IPS-NIHi7 (cell line): ENCODE measurements around the gene ZCCHC4.
"Not testable (repeated sequence)": the region's sequence is repeated elsewhere in the genome, so short reads cannot be mapped to it uniquely, and the experiment has no call there.

Experiments
- DNase-seq: peaks from one replicate; pipeline ENCODE4 v3.0.0; 2012; ENCODE audit warnings: mixed read lengths; ENCODE audit errors: extremely low spot score

Gene ZCCHC4

GRCh38 chr4:25321703-25322102 is 9.1 kb downstream of the ZCCHC4 start:
- DNase-seq, result no peak

DNA sequence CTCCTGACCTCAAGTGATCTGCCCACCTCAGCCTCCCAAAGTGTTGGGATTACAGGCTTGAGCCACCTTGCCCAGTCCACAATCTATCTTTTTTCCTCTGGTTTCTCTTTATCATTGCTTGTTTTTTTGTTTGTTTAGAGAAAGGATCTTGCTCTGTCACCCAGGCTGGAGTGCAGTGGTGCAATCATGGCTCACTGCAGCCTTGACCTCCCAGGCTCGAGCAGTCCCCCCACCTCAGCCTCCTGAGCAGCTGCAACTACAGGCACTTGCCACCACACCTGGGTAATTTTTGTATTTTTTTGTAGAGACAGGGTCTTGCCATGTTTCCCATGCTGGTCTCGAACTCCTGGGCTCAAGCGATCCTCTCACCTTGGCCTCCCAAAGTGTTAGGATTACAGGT is 15.9 kb downstream of the ZCCHC4 start:
- DNase-seq, result not testable (repeated sequence)

- no peak for DNase-seq
These were observed 17.8 kb downstream of the ZCCHC4 start for GRCh38 chr4:25330335-25330734.

DNA sequence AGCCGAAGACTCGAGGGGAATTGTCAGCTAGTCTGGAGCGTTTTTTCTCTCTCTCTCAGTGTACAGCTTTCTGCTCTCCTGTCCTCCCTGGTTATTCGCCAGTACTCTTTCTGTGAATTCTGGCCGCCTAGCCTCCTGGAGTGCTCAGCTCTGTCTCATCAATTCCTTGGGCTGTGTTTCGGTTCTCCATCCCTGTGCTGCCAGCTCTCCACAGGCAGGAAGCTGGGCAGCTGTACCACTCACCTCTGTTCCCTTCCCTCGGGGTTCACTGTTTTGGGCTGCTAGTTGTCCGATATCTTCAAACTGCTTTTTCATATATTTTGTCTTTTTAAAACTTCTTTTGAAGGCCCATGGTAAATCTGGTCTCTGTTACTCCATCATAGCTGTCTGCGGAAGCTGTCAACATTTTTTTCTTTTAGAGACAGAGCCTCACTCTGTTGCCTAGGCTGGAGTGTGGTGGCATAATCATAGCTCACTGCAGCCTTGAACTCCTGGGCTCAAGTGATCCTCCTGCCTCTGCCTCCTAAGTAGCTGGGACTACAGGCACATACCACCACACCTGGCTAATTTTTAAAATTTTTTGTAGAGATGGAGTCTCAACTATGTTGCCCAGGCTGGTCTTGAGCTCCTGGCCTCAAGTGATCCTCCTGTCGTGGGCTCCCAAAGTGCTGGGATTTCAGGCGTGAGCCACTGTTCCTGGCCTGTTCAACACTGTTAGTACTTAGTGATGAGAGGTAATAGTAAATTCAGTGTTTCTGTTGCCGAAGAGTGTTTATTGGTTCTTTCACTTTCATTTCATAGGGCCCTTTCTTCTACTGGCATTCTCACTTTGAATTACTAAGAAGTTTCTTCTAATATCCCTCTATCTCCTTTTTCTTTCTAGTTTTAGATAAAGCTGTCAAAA is 18.6 kb downstream of the ZCCHC4 start:
- DNase-seq, result no peak

GRCh38 chr4:25343671-25344070 is 31.1 kb downstream of the ZCCHC4 start:
- DNase-seq, result no peak

DNA sequence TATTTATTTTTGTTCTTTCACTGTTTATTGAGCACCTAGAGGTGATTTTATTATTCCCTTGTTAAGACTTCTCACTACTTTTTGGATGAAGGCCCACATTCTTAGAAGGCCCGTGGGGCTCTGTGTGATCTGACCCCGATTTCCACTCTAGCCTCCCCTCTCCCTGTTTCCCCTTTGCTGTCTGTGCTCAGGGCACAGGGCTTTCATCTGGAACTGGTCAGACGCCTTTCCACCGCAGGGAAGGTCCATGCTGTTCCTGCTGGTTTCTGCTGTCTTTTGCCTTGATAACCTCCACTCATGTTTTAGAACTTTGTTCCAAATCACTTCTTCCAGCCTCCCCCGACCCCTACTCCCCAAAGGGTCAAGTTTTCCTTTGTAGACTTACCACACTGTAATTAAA is 33.2 kb downstream of the ZCCHC4 start:
- no peak for DNase-seq

DNA sequence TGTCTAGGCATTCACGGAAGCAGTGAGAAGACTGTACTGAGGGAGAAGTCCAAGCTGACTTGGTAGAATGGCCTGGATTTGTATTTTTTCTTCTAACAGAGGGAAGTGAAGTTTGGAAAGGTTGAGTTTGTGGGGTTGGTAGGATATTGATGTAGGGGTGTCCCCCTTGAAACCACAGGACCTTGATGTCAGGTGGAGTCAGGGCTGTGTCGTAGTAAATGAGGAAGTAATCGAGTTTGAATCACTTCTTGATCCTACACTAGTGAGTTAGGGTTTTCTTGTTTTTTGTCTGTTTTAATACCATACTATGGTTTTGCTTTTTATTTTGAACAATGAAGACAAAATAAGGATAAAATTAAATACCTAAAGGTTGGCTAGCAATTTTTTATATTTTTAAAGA is 34.3 kb downstream of the ZCCHC4 start:
- no peak for DNase-seq

- DNase-seq, result no peak
These were observed 34.9 kb downstream of the ZCCHC4 start for GRCh38 chr4:25347473-25347872.

DNA sequence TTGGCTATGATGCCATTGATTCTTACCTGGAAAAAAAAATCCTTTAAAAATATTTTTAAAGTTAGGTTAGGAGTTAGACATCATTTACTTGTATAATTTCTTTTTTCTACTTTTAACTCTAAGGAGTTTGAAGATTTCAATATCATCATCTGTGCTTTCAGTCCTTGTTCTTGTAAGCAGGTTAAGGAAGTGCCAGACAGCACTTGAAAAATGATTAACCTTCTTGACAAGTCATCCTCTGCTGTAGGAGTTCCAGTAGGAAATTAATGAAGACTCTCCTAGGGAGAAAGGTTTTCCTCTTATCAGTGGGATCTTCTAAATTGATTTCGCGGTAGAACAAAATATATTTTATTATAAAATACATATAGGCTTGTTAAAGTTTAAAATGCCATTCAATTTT is 35.4 kb downstream of the ZCCHC4 start:
- no peak for DNase-seq

DNA sequence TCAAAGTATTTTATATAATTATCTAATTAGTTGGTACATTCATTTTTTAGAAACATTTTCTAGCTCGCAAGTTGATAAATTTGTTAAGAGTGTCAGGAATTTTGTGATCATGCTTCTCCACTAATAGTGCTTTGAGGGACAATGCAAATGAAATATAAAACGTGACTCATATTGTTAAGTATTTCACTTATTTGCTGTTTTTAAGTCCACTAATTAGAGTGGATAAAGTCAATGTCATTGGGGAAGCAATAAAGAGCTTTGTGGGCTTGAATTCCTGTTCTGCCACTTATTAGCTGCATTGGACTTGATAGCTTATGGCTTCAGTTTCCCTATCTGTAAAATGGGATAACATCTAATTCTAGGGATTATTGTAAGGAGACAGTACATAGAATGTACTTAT is 38.0 kb downstream of the ZCCHC4 start:
- no peak for DNase-seq

- peak; percentile 39 for DNase-seq
These were observed 39.3 kb downstream of the ZCCHC4 start for GRCh38 chr4:25351777-25352416.

GRCh38 chr4:25356068-25356467 is 43.5 kb downstream of the ZCCHC4 start:
- DNase-seq, result no peak

GRCh38 chr4:25358515-25359275 is 46.1 kb downstream of the ZCCHC4 start:
- no peak for DNase-seq

GRCh38 chr4:25361253-25361652 is 48.7 kb downstream of the ZCCHC4 start:
- DNase-seq, result no peak

DNA sequence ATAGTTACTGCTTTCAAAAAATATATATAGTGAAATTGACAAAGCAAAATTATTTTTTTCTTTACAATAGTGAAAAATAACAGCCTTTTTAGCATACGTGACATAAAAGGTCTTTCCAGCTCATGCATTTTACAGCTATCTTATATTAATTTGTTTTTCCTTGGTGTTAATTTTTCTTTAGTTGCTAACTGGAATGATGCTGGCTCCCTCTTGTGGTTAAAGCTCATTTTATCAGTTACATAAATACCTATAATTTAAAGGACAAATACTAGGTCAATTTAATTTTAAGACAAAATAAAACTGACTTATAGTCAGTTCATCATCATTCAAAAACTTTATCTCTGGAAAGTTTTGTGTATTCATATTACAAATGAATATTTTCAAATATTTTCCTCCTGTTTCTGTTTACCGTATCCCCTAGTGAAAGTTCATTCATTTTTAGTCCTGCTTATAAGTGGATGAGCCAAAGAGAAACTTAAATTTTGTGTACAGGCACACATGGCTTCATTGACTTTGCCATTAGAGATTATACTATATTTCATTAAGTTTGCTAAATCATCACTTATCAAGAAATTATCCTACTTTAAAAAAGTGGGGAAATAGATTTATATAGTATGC is 54.5 kb downstream of the ZCCHC4 start:
- DNase-seq, result no peak

GRCh38 chr4:25367877-25368276 is 55.3 kb downstream of the ZCCHC4 start:
- no peak for DNase-seq

- no peak for DNase-seq
These were observed 55.7 kb downstream of the ZCCHC4 start for GRCh38 chr4:25368315-25368714.

DNA sequence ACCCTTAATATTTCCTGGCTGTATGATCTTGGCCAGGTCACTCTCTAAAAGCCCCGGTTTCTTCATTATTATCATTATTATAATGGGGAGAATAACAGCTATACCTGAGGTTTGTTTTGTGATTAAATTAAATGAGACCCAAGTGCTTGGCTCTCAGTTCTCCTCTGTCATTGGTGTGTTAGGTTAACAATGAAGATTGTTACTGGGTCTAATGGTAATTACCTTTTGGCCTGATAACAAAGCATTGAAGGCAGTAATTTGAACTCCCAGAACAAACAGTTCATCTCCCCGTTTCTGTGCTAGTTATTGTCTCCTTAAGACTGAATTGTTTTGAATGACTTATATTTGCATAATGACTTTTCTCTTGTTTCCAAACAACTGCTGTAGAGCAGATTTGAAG is 57.7 kb downstream of the ZCCHC4 start:
- DNase-seq, result no peak

DNA sequence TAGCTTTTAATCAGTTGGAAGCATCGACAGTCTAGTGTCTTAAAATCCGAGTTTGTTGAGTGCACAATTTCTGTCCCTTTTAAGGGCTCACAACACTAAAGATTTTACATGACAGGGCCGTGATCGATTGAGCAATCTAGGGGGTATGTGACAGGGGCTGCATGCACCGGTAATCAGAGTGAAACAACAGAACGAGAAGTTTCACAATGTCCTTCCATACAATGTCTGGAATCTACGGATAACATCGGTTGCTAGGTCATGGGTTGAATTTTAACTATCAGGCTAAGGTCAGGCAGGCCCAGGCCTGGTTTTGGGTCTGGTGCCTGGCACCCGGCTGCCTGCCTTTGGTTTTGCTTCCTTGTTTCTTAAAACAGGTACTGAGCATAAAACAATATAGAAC is 60.0 kb downstream of the ZCCHC4 start:
- DNase-seq, result not testable (repeated sequence)

GRCh38 chr4:25376754-25377571 is 64.4 kb downstream of the ZCCHC4 start, which contains the start of gene ANAPC4:
Gene ANAPC4, plus strand, starts transcription at chr4:25377263. Its CDS starts 165 bp downstream, at chr4:25377428.
- DNase-seq, result peak; percentile 99
